Mucosa of descending colon (tissue), 3 donors: ENCODE data around the gene SPNS1. TPM values are rescaled to one million over a fixed set of nuclear protein-coding genes. Genes with fewer than 3 reads are reported as not detected.
A peak's percentile ranks its signal among the peaks of the same experiment; 100 is the strongest.

Experiments used
- ATAC-seq: fragments of 200-7000 bp; cut with Tn5 transposase; one replicate; pipeline ENCODE4 v1.9.1; 2020; ENCODE audit warnings: mild to moderate bottlenecking, moderate library complexity
- DNase-seq, 3 donors: peaks; one replicate each; pipeline ENCODE4 v3.0.0-alpha.2; 2020
- H3K36me3 ChIP-seq: fragments of 200-600 bp; one replicate; pipeline ENCODE4 v1.8.0; 2021; ENCODE audit warnings: low read depth, mild to moderate bottlenecking
- H3K4me1 ChIP-seq: fragments of 200-600 bp; one replicate; pipeline ENCODE4 v1.8.0; 2021; ENCODE audit warnings: low read depth, mild to moderate bottlenecking
- H3K4me3 ChIP-seq: fragments of 200-600 bp; one replicate; pipeline ENCODE4 v1.8.0; 2021; ENCODE audit warnings: mild to moderate bottlenecking
- H3K9me3 ChIP-seq: fragments of 200-600 bp; one replicate; pipeline ENCODE4 v1.8.0; 2021; ENCODE audit warnings: mild to moderate bottlenecking
- CTCF ChIP-seq: fragments of 200-600 bp; IDR thresholded peaks from one replicate; pipeline ENCODE4 v1.8.0; 2022; ENCODE audit warnings: antibody characterized with exemption, mild to moderate bottlenecking
- intact Hi-C, 2 donors: fragments of 100-400 bp; cut with DNase I in 1 of 2; cut with micrococcal nuclease in 1 of 2; formaldehyde crosslinking; loops; one replicate each; pipeline versions ENCODE4 v1.11.0 to v1.11.1; 2022; cut with DNase I, micrococcal nuclease
- total RNA-seq, 3 donors: library from RNA; stranded (reverse); fragmentation: NEBNext Ultra II Directional in 2 of 3; extraction: Animal tissue kit (Norgen Biotek cat#: 25700) in 2 of 3; gene quantifications; one replicate each; pipeline versions ENCODE4 v1.2.1 to v1.2.4, GENCODE V29; 2021 to 2023
- donor health status: DM: no; HTN: no; CAD: no; lungs with moderate emphysema.
- donor health status: DM: no; HTN: no; CAD: no.
- donor health status: DM: no; HTN: yes; CAD: no.

Gene SPNS1
- total RNA-seq, 3 donors from 2014 or later: 28.2 to 31.0 (median 30.3) TPM

- Histone ChIP-seq H3K9me3 (no peaks in the 10 kb centered on the region), H3K4me1 (no peaks in the 10 kb centered on the region), H3K4me3 (no peak overlapping the region), H3K36me3 (no peaks in the 10 kb centered on the region)
- TF ChIP-seq CTCF: no peak
- intact Hi-C loops: no loop called here
- peak; percentile 18 for ATAC-seq
- no peak for DNase-seq
Observed at GRCh38 chr16:29012913-29013553, 38.5 kb downstream of the SPNS1 start.

GRCh38 chr16:29014561-29015069 is 40.0 kb downstream of the SPNS1 start:
- Histone ChIP-seq H3K36me3 (no peaks in the 10 kb centered on the region), H3K4me1 (no peaks in the 10 kb centered on the region), H3K9me3 (no peaks in the 10 kb centered on the region), H3K4me3 (no peak overlapping the region)
- ATAC-seq (peak; percentile 62), DNase-seq (peak in 1 of 3 donors; percentile 34)
- intact Hi-C loops: no loop called here
- no peak for TF ChIP-seq CTCF

GRCh38 chr16:29022196-29022595 is 47.6 kb downstream of the SPNS1 start:
- TF ChIP-seq CTCF: no peak
- Histone ChIP-seq H3K4me3 (no peak overlapping the region), H3K36me3 (no peaks in the 10 kb centered on the region), H3K4me1 (no peaks in the 10 kb centered on the region), H3K9me3 (no peaks in the 10 kb centered on the region)
- intact Hi-C loops: no loop called here
- DNase-seq (no peak), ATAC-seq (no peak)

GRCh38 chr16:29023279-29024277 is 49.0 kb downstream of the SPNS1 start:
- Histone ChIP-seq H3K36me3 (no peaks in the 10 kb centered on the region), H3K9me3 (no peaks in the 10 kb centered on the region), H3K4me1 (no peaks in the 10 kb centered on the region), H3K4me3 (no peak overlapping the region)
- intact Hi-C loops: no loop called here
- no peak for TF ChIP-seq CTCF
- peak; percentile 44 for ATAC-seq
- no peak for DNase-seq

GRCh38 chr16:29024278-29024677 is 49.7 kb downstream of the SPNS1 start:
- ATAC-seq: no peak
- H3K9me3 ChIP-seq: no peaks in the 10 kb centered on the region
- no peaks in the 10 kb centered on the region for H3K36me3 ChIP-seq
- intact Hi-C loops: no loop called here
- no peak for TF ChIP-seq CTCF
- no peak overlapping the region for H3K4me3 ChIP-seq
- no peaks in the 10 kb centered on the region for H3K4me1 ChIP-seq
- no peak for DNase-seq
